Measurements from ENCODE around the gene MPC1.
"Not testable (repeated sequence)": the region's sequence is repeated elsewhere in the genome, so short reads cannot be mapped to it uniquely, and the experiment has no call there.

MPC1 gene

GRCh38 chr6:166397849-166398248 lies 15.1 kb upstream of the MPC1 start:
- no peak for TF ChIP-seq CTCF (IDR thresholded peaks at IDR 0.05; ENCODE audit: low read depth, low read length)
- H3K4me3 ChIP-seq (ENCODE audit: low read depth, low read length): no peak overlapping the region

- no peak overlapping the region for H3K4me3 ChIP-seq (ENCODE audit: low read depth, low read length)
- no peak for TF ChIP-seq CTCF (IDR thresholded peaks at IDR 0.05; ENCODE audit: low read depth, low read length)
These were observed 13.0 kb upstream of the MPC1 start for GRCh38 chr6:166395778-166396177.

DNA sequence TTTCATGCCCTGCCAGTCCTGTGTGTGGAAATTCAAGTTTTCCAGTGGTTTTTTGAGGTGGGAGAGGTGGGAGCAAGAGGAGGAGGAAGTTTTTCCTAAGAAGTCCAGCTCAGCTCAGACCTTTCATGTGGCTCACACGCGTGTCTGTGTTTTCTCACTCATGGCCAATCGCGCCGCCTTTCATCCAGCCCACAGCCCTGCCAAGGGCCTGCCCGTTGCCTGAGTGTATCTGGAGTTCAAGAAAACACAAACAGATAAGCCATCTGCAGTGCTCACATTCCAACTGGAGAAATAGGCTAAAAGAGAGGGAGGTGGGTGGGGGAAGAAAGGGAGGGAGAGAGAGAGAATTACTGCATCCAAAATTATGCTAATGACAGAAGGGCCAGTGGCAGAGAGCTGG lies 12.6 kb upstream of the MPC1 start:
- H3K4me3 ChIP-seq (ENCODE audit: low read depth, low read length): no peak overlapping the region
- TF ChIP-seq CTCF (IDR thresholded peaks at IDR 0.05; ENCODE audit: low read depth, low read length): no peak

- TF ChIP-seq CTCF (IDR thresholded peaks at IDR 0.05; ENCODE audit: low read depth, low read length): no peak
- H3K4me3 ChIP-seq (ENCODE audit: low read depth, low read length): no peak overlapping the region
These were observed 11.5 kb upstream of the MPC1 start for GRCh38 chr6:166394036-166394892.

GRCh38 chr6:166393535-166393823 lies 10.7 kb upstream of the MPC1 start:
- H3K4me3 ChIP-seq (ENCODE audit: low read depth, low read length): no peak overlapping the region
- TF ChIP-seq CTCF (IDR thresholded peaks at IDR 0.05; ENCODE audit: low read depth, low read length): no peak

GRCh38 chr6:166392755-166393534 lies 10.2 kb upstream of the MPC1 start:
- not testable (repeated sequence) for H3K4me3 ChIP-seq (ENCODE audit: low read depth, low read length)

- no peak overlapping the region for H3K4me3 ChIP-seq (ENCODE audit: low read depth, low read length)
- TF ChIP-seq CTCF (IDR thresholded peaks at IDR 0.05; ENCODE audit: low read depth, low read length): no peak
These were observed 6.4 kb upstream of the MPC1 start for GRCh38 chr6:166389119-166389518.

Measured in WI38 (cell line).